Neuronal stem cell (in vitro differentiated cells): Measurements from ENCODE around the gene ETNPPL.

Experiments used
- DNase-seq: peaks from one replicate; pipeline ENCODE4 v3.0.0-alpha.2; 2013; ENCODE audit warnings: low spot score
- H2AFZ ChIP-seq: one replicate; pipeline ENCODE4 v1.6.1; 2013; ENCODE audit warnings: mild to moderate bottlenecking, low read length, inconsistent platforms
- H2AK5ac ChIP-seq: 2 replicates; pipeline ENCODE4 v1.6.1; 2013; ENCODE audit warnings: low read depth, mild to moderate bottlenecking, inconsistent platforms, low read length, moderate library complexity, mixed read lengths
- H2BK120ac ChIP-seq: 2 replicates; pipeline ENCODE4 v1.6.1; 2013; ENCODE audit warnings: low read depth, mild to moderate bottlenecking, inconsistent platforms, low read length, moderate library complexity, mixed read lengths
- H2BK12ac ChIP-seq: one replicate; pipeline ENCODE4 v1.6.1; 2013; ENCODE audit warnings: low read length, inconsistent platforms
- H2BK15ac ChIP-seq: 2 replicates; pipeline ENCODE4 v1.6.1; 2013; ENCODE audit warnings: mild to moderate bottlenecking, low read length, inconsistent platforms, mixed read lengths
- H2BK5ac ChIP-seq: one replicate; pipeline ENCODE4 v1.6.1; 2013; ENCODE audit warnings: inconsistent platforms, mild to moderate bottlenecking, low read length, moderate library complexity
- H3K14ac ChIP-seq: one replicate; pipeline ENCODE4 v1.6.1; 2013; ENCODE audit warnings: low read length, inconsistent platforms
- H3K18ac ChIP-seq: 2 replicates; pipeline ENCODE4 v1.6.1; 2013; ENCODE audit warnings: low read length, inconsistent platforms
- H3K23ac ChIP-seq: 2 replicates; pipeline ENCODE4 v1.6.1; 2013; ENCODE audit warnings: low read depth, mild to moderate bottlenecking, mixed read lengths, low read length, inconsistent platforms; ENCODE audit not compliant: poor library complexity
- H3K27ac ChIP-seq: replicated peaks from 3 replicates; pipeline ENCODE4 v1.5.1; 2013; ENCODE audit warnings: low read length, inconsistent platforms
- H3K27me3 ChIP-seq, 3 experiments: 2 replicates each; pipeline ENCODE4 v1.6.1; 2013; ENCODE audit warnings: low read length in 3 of 3, mild to moderate bottlenecking in 2 of 3, inconsistent platforms in 1 of 3, low read depth in 1 of 3, mixed read lengths in 1 of 3, moderate library complexity in 1 of 3; ENCODE audit not compliant: control insufficient read depth in 3 of 3, insufficient read depth in 3 of 3
- H3K36me3 ChIP-seq, 2 donors: replicated peaks in 1 of 2; 2 replicates each; pipeline ENCODE4 v1.6.1; 2013; ENCODE audit warnings: low read length in 2 of 2; ENCODE audit not compliant: control insufficient read depth in 2 of 2, insufficient read depth in 2 of 2
- H3K4ac ChIP-seq: 2 replicates; pipeline ENCODE4 v1.6.1; 2013; ENCODE audit warnings: inconsistent platforms, mild to moderate bottlenecking, low read length, moderate library complexity
- H3K4me1 ChIP-seq, 2 donors: 1 replicate in 1 of 2; 2 replicates in 1 of 2; pipeline ENCODE4 v1.6.1; 2013; ENCODE audit warnings: low read length in 2 of 2, low read depth in 1 of 2; ENCODE audit not compliant: control insufficient read depth in 2 of 2, insufficient read depth in 1 of 2
- H3K4me2 ChIP-seq: one replicate; pipeline ENCODE4 v1.6.1; 2013; ENCODE audit warnings: mild to moderate bottlenecking, low read length, inconsistent platforms; ENCODE audit not compliant: insufficient read depth, poor library complexity, severe bottlenecking
- H3K4me3 ChIP-seq, 2 donors: 2 replicates each; pipeline ENCODE4 v1.5.1; 2013; ENCODE audit warnings: low read length in 2 of 2, mild to moderate bottlenecking in 2 of 2, inconsistent platforms in 1 of 2, moderate library complexity in 1 of 2
- H3K79me1 ChIP-seq: one replicate; pipeline ENCODE4 v1.6.1; 2013; ENCODE audit warnings: low read depth, mild to moderate bottlenecking, inconsistent platforms, low read length, moderate library complexity
- H3K9ac ChIP-seq: one replicate; pipeline ENCODE4 v1.6.1; 2013; ENCODE audit warnings: mild to moderate bottlenecking, low read depth, low read length, inconsistent platforms; ENCODE audit not compliant: poor library complexity
- H3K9me3 ChIP-seq, 2 donors: replicated peaks in 1 of 2; 2 replicates each; pipeline versions ENCODE3 to v1.6.1; 2013; ENCODE audit warnings: low read length in 2 of 2, mild to moderate bottlenecking in 2 of 2, inconsistent platforms in 1 of 2, low read depth in 1 of 2, mixed read lengths in 1 of 2, moderate library complexity in 1 of 2; ENCODE audit not compliant: control insufficient read depth in 2 of 2, insufficient read depth in 1 of 2
- H4K8ac ChIP-seq: one replicate; pipeline ENCODE4 v1.6.1; 2013; ENCODE audit warnings: low read depth, mild to moderate bottlenecking, inconsistent platforms, low read length, moderate library complexity
- H4K91ac ChIP-seq: one replicate; pipeline ENCODE4 v1.6.1; 2013; ENCODE audit warnings: low read length, low read depth, mild to moderate bottlenecking, inconsistent platforms; ENCODE audit not compliant: poor library complexity
- WGBS, 2 donors: extraction: QIAGEN DNeasy Blood & Tissue Kit; methylation state at CpG; one replicate each; pipeline ENCODE4 v1.1.7; 2013; ENCODE audit warnings: missing lambda C conversion rate in 2 of 2, mixed read lengths in 1 of 2; ENCODE audit not compliant: insufficient read length in 2 of 2, insufficient replicate concordance in 1 of 2; ENCODE audit errors: extremely low coverage in 2 of 2; 5-methylcytosine and 5-hydroxymethylcytosine counted together

ETNPPL gene

GRCh38 chr4:108706289-108706688 is 56.6 kb downstream of the ETNPPL start:
- DNase-seq: no peak
- H4K91ac ChIP-seq: no peak overlapping the region
- WGBS, 2 donors: no CpG with 5 or more reads among the region's 4 CpGs
- no peak overlapping the region for H2AFZ ChIP-seq
- H2BK15ac ChIP-seq: no peak overlapping the region
- H3K4me1 ChIP-seq: no peaks in the 10 kb centered on the region
- H4K8ac ChIP-seq: no peak overlapping the region
- H3K27me3 ChIP-seq: no peaks in the 10 kb centered on the region
- H3K4me3 ChIP-seq: no peak overlapping the region
- H3K4me2 ChIP-seq: no peak overlapping the region
- no peaks in the 10 kb centered on the region for H3K79me1 ChIP-seq
- no peak overlapping the region for H2BK120ac ChIP-seq
- H3K23ac ChIP-seq: no peak overlapping the region
- no peak overlapping the region for H3K18ac ChIP-seq
- no peak overlapping the region for H3K27ac ChIP-seq
- H2AK5ac ChIP-seq: no peak overlapping the region
- H3K14ac ChIP-seq: no peak overlapping the region
- H3K36me3 ChIP-seq: no peaks in the 10 kb centered on the region
- peaks cover 0 to 2% of the 10 kb centered on the region in 2 donors for H3K9me3 ChIP-seq
- no peak overlapping the region for H2BK5ac ChIP-seq
- no peak overlapping the region for H3K9ac ChIP-seq
- no peak overlapping the region for H2BK12ac ChIP-seq
- H3K4ac ChIP-seq: no peak overlapping the region

- Histone ChIP-seq H2BK15ac (no peak overlapping the region), H2BK12ac (no peak overlapping the region), H3K27me3 (no peaks in the 10 kb centered on the region), H2BK120ac (no peak overlapping the region), H2AK5ac (no peak overlapping the region), H2BK5ac (no peak overlapping the region), H2AFZ (no peak overlapping the region), H3K9me3 (peaks cover 0 to 2% of the 10 kb centered on the region in 2 donors), H3K36me3 (no peaks in the 10 kb centered on the region), H3K14ac (no peak overlapping the region), H3K4me1 (no peaks in the 10 kb centered on the region), H4K91ac (no peak overlapping the region), H3K18ac (no peak overlapping the region), H3K9ac (no peak overlapping the region), H3K27ac (no peak overlapping the region), H3K23ac (no peak overlapping the region), H3K4me2 (no peak overlapping the region), H3K79me1 (no peaks in the 10 kb centered on the region), H3K4me3 (no peak overlapping the region), H3K4ac (no peak overlapping the region), H4K8ac (no peak overlapping the region)
- no peak for DNase-seq
- no CpG with 5 or more reads among the region's 2 CpGs for WGBS, 2 donors
These were observed 58.9 kb downstream of the ETNPPL start for GRCh38 chr4:108703966-108704365.

GRCh38 chr4:108703370-108703769 is 59.5 kb downstream of the ETNPPL start:
- Histone ChIP-seq H3K79me1 (no peaks in the 10 kb centered on the region), H3K9ac (no peak overlapping the region), H3K36me3 (no peaks in the 10 kb centered on the region), H3K27ac (no peak overlapping the region), H3K23ac (no peak overlapping the region), H2BK15ac (no peak overlapping the region), H2AFZ (no peak overlapping the region), H2BK120ac (no peak overlapping the region), H2BK12ac (no peak overlapping the region), H3K4ac (no peak overlapping the region), H4K8ac (no peak overlapping the region), H3K18ac (no peak overlapping the region), H3K9me3 (peaks cover 0 to 2% of the 10 kb centered on the region in 2 donors), H3K14ac (no peak overlapping the region), H3K4me3 (no peak overlapping the region), H3K4me1 (no peaks in the 10 kb centered on the region), H2BK5ac (no peak overlapping the region), H3K4me2 (no peak overlapping the region), H4K91ac (no peak overlapping the region), H2AK5ac (no peak overlapping the region), H3K27me3 (no peaks in the 10 kb centered on the region)
- DNase-seq: no peak

GRCh38 chr4:108702960-108703359 is 59.9 kb downstream of the ETNPPL start:
- no CpG with 5 or more reads among the region's 3 CpGs for WGBS, 2 donors
- no peak for DNase-seq
- no peak overlapping the region for H3K18ac ChIP-seq

More at GRCh38 chr4:108702960-108703359, 59.9 kb downstream of the ETNPPL start:
- Histone ChIP-seq H3K4ac (no peak overlapping the region), H2BK5ac (no peak overlapping the region), H3K4me3 (no peak overlapping the region), H4K91ac (no peak overlapping the region), H3K27me3 (no peaks in the 10 kb centered on the region), H3K79me1 (no peaks in the 10 kb centered on the region), H3K36me3 (no peaks in the 10 kb centered on the region), H3K4me1 (no peaks in the 10 kb centered on the region), H3K14ac (no peak overlapping the region), H3K4me2 (no peak overlapping the region), H3K9ac (no peak overlapping the region), H4K8ac (no peak overlapping the region), H2BK12ac (no peak overlapping the region), H3K27ac (no peak overlapping the region), H2BK120ac (no peak overlapping the region), H2AFZ (no peak overlapping the region), H3K23ac (no peak overlapping the region), H2AK5ac (no peak overlapping the region), H3K9me3 (no peaks in the 10 kb centered on the region), H2BK15ac (no peak overlapping the region)
